Right atrium auricular region (tissue), 2 donors: ENCODE measurements around the gene OR11H7. TPM values are rescaled to one million over a fixed set of nuclear protein-coding genes. Genes with fewer than 3 reads are reported as not detected.

Source experiments
- total RNA-seq, 2 donors: library from RNA; depleted of rRNA; stranded (reverse); fragments of >200 nt; gene quantifications; one replicate each; pipeline ENCODE4 v1.1.0, GENCODE V29; 2016

OR11H7 gene
- total RNA-seq, 2 donors from 2014 or later = not detected

Other genes with a start within 250 kb of the OR11H7 start
- gene OR4Q2, start 226.8 kb upstream of the OR11H7 start, total RNA-seq = not detected
- gene OR4K14, start 209.7 kb upstream of the OR11H7 start, total RNA-seq = not detected
- gene OR4K13, start 192.9 kb upstream of the OR11H7 start, total RNA-seq = not detected
- gene OR4L1, start 168.9 kb upstream of the OR11H7 start, total RNA-seq = not detected
- gene OR4K17, start 118.2 kb upstream of the OR11H7 start, total RNA-seq = not detected
- gene OR4N5, start 90.2 kb upstream of the OR11H7 start, total RNA-seq = not detected
- gene OR11G2, start 38.1 kb upstream of the OR11H7 start, total RNA-seq = not detected
- gene OR11H6, start 5.3 kb upstream of the OR11H7 start, total RNA-seq = not detected
- not detected for gene OR11H4, start 10.3 kb downstream of the OR11H7 start, total RNA-seq
- gene TTC5, start 77.0 kb downstream of the OR11H7 start, total RNA-seq = 1 to 10 TPM; 4.3 to 7.7 TPM
- gene CCNB1IP1, start 104.3 kb downstream of the OR11H7 start, total RNA-seq = 10 to 100 TPM; 52.9 to 71.1 TPM
- 1 to 10 TPM; 6.5 to 8.9 TPM for gene PARP2, start 114.7 kb downstream of the OR11H7 start, total RNA-seq
- gene TEP1, start 184.5 kb downstream of the OR11H7 start, total RNA-seq = 10 to 100 TPM in 1 of 2 donors, 1 to 10 TPM in 1; 6.9 to 11.9 TPM
- gene KLHL33, start 207.2 kb downstream of the OR11H7 start, total RNA-seq = under 1 TPM; 0.35 to 0.44 TPM
- 10 to 100 TPM; 23.8 to 30.1 TPM for gene OSGEP, start 225.8 kb downstream of the OR11H7 start, total RNA-seq
- gene APEX1, start 226.2 kb downstream of the OR11H7 start, total RNA-seq = 10 to 100 TPM; 72.6 to 97.6 TPM
- 10 to 100 TPM in 1 of 2 donors, 1 to 10 TPM in 1; 9.8 to 13.3 TPM for gene PIP4P1, start 232.5 kb downstream of the OR11H7 start, total RNA-seq
- 10 to 100 TPM in 1 of 2 donors, 1 to 10 TPM in 1; 7.4 to 25.2 TPM for gene PNP, start 240.4 kb downstream of the OR11H7 start, total RNA-seq